ENCODE data around the gene CEACAM1.
"Not testable (repeated sequence)": the region's sequence is repeated elsewhere in the genome, so short reads cannot be mapped to it uniquely, and the experiment has no call there.

Gene CEACAM1

DNA sequence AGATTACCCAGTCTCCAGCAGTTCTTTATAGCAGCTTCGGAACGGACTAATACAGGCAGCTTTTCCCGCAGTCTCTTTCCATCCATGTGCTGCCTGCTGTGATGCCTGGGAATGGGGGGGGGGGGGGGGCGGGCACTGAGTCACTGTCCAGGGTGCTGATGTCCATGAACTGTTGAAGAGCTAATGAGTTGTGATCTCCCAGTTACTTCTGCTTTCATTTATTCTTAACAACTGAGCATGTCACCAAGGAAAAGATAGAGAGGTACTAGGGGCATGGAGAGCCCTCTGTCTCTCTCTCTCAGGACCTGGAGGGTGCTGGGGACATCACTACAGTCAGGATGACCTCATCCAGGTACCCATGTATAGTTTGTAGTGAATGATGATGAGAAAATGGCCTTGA lies 20.3 kb upstream of the CEACAM1 start:
- DNase-seq (ENCODE audit: low read depth), result no peak

DNA sequence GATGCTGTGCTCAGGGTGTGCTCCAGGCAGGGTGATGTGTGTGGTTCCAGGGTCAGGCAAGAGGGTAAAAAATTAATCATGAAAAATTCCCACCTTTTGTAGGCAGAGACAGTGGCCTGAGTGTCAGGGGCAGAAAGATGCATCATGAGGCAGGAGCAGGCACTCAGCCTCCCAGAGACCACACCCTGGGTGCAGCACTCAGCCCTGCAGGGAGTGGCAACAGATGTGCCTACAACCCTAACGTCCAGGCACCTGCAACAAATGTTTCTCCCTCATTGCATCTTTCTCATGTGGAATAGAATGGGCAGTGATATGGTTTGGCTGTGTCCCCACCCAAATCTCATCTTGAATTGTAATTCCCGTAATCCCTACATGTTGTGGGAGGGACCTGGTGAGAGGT lies 19.6 kb upstream of the CEACAM1 start:
- DNase-seq (ENCODE audit: low read depth), result no peak

DNA sequence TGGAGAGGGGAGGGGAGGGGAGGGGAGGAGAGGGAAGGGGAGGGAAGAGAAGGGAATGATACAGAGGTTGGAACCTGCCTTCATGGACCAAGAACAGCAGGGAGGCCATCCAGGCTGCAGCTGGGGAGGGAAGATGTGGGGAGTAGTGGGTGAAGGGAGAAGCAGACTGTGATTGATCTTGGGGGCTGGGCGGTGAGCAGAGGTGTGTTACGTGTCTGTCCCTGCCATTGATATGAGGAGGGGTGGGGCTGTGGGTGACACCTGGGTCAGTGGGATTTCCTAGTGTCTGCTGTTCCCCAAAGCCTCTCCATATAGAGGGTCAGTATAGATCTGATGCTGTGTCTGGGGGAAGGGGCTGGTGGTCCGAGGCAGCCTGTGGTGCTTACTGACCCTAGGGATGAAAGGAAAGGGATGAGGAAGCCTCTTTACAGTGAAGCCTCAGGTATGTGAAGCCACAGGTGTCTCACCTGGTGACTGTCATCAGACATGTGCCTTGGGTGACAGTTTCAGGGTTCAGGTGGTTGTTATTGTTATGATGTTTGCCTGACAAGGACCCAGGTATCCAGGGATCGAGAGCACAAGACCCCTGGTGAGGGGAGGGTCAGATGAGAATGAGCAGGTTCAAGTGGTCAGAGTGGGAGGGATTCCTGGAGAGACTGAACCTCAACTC lies 18.7 kb upstream of the CEACAM1 start:
- no peak for DNase-seq (ENCODE audit: low read depth)

DNA sequence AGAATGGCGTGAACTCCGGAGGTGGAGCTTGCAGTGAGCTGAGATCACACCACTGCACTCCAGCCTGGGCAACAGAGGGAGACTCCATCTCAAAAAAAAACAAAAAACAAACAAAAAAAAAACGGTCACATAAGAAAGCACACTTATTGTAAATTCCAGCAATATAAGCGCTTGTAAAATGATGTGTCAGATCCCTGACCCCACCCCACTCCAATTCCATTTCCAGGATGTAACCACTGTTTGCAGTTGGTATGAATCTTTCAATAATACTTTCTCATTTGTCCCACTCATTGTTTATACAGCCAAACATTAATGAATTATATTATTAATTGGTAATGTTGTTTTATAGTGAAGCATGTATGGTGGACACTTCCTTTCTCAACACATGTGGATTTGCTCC lies 15.9 kb upstream of the CEACAM1 start:
- no peak for DNase-seq (ENCODE audit: low read depth)

DNA sequence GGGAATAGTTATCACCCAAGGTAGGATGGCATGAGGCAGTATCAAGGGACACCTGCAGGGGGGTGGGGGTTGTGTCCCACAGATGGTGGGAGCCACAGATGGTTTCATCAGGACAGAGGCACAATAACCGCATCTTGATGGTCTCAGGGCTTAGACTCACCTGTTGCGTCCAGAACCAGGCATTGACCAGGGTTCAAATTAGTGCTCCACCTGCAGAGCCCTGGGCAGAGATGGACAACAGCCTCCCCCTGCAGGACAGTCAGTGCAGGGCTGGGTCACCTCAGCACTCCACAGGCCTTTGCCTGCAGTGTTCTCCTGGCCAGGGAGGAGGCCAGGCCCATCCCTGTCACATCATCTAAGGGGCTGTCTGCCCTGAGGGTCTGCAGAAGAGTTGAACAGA lies 14.5 kb upstream of the CEACAM1 start:
- no peak for DNase-seq (ENCODE audit: low read depth)

DNA sequence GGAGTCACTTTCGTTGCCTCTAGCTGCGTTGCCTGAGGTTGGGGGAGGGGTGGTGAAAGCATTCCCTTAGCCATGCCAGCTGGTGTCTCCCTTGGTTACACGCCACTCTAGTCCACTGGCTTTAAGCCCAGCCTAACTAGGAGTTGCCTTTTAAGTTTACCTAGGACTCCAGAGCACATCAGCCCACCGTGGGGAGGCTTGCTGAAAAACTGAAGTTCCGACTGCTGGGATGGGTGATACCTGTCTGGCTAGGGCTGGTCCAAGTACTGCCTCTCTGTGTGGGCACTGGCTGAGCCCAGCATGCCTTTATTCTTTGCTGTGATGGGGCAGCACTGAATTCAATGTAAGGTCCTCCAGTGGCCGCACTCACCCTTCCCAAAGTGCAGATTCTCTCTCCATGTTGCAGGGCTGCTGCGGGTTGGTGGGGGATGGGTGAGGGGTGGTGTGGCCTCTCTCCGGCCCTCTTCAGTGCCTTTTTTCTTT lies 11.8 kb upstream of the CEACAM1 start:
- DNase-seq (ENCODE audit: low read depth), result no peak

DNA sequence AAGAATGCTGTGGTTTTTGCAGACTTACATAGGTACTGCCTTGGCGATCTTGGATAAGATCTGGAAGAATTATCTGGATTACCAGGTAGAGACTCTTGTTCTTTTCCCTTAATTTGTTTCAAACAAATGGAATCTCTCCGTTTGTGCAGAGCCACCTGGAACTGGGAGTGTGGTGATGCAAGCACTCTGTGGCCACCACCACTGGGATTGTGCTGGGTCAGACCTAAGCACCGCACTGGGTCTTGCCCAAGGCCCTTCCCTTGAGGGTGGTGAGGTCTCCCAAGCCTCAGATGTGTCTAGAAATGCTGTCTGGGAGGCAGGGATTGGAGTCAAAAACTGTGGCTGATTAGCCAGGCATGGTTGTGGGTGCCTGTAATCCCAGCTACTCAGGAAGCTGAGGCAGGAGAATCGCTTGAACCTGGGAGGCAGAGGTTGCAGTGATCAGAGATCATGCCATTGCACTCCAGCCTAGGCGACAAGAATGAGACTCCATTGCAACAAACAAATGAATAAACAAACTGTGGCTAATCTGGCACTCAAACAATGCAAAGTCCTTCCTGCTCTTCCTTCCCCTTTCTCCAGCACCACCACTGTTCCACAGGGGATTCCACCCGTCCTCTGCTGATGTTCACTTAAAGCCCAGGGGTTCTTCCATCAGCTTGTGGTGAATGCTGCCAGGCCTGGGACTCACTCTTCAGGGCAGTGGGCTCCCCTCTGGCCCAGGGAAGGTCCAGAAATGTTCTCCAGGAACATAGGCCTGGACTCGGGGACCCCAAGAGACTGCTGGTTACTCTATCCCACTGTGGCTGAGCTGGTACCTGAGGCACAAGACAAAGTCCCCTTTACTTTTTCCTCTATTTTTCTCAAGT lies 10.8 kb upstream of the CEACAM1 start:
- DNase-seq (ENCODE audit: low read depth), result no peak

DNA sequence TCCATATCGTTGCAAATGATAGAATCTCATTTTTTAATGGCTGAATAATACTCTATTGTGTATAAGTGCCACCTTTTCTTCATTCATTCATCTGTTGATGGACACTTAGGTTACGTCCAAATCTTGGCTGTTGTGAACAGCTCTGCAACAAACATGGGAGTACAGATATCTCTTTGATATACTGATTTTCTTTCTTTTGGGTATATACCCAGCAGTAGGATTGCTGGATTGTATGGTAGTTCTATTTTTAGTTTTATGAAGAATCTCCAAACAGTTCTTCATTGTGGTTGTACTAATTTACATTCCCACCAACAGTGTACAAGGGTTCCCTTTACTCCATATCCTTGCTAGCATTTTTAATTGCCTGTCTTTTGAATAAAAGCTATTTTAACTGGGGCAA lies 7.0 kb upstream of the CEACAM1 start:
- DNase-seq (ENCODE audit: low read depth), result not testable (repeated sequence)

DNA sequence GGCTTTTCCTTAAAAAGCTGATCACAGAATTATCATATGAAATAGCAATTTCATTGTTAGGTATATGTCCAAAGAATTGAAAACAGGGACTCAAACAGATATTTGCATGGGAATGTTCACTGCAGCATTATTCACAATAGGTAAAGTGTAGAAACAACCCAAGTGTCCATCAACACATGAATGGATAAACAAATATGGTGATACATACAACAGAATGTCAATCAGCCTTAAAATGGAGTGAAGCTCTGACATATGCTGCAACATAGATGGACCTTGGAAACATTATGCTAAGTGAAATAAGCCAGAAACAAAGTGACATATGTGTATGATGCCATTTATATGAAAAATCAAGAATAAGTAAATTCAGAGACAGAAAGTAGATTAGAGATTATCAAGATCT lies 6.1 kb upstream of the CEACAM1 start:
- DNase-seq (ENCODE audit: low read depth), result no peak

DNA sequence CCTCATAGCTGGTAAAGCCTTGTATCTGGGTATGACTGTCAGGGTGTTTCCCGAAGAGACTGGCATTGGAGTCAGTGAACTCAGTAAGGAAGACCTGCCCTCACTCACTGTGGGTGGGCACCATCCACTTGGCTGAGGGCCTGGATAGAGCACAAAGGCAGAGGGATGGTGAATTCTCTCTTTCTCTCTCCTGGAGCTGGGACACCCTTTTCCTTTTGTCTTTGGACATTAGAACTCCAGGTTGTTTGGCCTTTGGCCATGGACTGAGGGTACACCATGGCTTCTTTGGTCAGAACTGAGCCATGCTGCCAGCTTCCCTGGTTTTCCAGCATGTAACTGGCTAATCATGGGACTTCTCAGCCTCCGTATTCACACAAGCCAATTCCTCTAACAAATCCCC lies 4.6 kb upstream of the CEACAM1 start:
- no peak for DNase-seq (ENCODE audit: low read depth)

DNA sequence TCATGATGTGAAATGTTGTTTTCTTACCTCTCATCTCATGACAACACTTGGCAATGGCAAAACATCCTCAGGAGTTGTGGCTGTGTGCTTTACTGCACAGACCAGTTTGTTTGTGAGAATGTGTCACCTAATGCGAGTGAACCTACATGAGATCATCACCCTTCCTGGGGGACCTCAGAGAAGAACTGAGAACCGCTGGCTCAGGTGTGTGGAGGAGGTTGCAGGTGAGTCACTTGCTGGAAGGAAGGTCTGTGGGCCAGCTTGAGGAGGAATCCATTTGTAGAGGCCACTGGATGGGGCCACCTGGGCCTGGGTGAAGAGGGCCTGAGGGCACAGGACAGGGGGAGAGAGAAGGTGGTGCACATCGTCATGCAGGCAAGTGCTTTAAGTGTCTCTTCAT lies 3.0 kb upstream of the CEACAM1 start:
- no peak for DNase-seq (ENCODE audit: low read depth)

DNA sequence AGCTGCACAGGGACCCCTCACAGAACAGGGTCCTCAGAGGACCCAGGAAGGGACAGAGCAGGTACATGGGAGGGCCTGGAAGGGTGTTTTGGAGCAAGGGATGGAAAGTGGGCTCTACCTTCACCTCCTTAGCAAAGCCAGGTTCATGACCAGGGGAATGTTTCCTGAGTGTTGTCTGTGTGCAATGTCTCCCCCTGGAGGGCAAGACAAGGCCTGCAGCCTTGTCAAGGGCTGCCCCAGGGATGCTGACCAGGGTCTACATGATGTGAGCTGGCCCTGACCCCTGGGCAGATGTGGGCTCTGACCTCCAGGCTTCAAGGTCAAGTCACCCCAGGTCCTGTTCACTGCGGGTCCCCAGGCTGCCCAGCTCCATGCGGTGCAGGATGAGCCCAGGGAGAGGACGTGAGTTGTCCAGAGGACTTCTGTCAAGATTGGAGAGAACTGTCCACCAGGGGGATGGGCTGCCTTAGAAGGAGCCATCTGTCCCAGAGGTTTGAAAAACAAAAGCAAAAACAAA lies 1.0 kb upstream of the CEACAM1 start:
- DNase-seq (ENCODE audit: low read depth), result peak; percentile 46

DNA sequence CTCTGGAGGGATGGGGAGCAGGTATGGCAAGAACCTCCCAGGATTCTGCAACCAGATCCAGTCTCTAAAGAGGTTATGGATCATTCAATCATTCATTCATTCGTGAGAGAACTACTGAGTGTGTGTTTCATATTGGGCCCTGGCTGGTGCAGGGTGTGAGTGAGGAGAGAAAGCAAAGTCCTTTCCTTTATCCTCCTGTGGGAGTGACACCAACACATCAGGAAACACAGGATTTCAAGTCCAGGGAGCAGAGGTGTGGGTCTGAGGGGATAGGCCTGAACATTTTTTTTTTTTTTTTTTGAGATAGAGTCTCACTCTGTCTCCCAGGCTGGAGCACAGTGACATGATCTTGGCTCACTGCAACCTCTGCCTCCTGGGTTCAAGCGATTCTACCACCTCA lies 3.3 kb downstream of the CEACAM1 start:
- no peak for DNase-seq (ENCODE audit: low read depth)

DNA sequence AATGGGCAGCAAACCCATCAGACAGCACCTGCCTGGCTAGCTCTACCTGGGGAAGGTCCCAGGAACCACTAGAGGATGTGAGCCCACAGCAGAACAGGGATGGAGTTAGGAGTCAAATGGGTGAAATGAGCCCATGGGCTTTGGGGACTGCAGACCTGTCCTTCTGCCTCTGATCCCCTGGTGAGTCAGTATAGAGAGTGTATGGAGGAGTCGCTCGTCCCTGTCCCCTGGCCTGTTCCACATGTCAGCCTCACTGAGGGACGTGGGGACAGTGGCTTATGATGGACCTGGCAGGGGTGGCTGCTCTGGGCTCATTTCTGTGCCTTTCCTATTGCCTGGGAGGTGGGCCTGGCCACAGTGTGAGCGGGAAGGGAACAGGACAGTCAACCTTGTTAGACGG lies 4.0 kb downstream of the CEACAM1 start:
- no peak for DNase-seq (ENCODE audit: low read depth)

DNA sequence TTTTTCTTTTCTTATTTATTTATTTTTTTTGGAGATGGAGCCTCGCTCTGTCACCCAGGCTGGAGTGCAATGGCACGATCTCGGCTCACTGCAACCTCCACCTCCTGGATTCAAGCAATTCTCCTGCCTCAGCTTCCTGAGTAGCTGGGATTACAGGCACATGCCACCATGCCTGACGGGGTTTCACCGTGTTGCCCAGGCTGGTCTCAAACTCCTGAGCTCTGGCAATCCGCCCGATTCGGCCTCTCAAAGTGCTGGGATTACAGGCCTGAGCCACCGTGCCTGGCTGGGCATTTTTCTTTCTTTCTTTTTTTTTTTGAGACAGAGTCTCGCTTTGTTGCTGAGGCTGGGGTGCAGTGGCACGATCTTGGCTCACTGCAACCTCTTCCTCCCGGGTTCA lies 6.0 kb downstream of the CEACAM1 start:
- not testable (repeated sequence) for DNase-seq (ENCODE audit: low read depth)

DNA sequence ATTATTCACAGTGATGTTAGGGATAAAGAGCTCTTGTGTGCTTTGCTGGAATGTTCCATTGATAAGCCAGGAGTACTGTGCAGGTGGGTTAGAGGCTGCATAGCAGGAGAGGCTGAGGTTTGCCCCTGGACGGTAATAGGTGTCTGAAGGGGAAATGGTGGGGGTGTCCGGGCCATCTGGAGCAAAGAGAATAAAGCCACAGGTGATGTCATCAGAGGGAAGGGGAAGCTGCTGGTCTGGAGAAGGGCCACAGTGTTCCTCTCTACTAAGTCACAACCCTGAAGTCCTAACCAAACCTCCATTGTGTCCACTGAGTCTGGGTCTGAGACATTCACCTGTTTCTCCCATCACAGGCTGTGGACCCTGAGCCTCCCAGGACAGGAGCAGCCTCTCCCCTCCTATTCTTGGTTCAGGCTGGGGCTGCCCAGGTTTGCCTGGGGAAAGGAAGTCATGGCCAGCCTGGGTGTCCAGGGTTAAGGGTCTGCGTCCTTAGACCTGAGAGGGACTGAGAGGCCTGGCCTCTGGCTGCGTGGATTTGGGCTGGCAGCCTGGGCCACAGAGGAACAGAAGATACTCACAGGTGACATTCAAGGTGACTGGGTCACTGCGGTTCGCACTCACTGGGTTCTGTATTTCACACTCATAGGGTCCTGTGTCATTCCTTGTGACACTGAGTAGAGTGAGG lies 6.8 kb downstream of the CEACAM1 start:
- no peak for DNase-seq (ENCODE audit: low read depth)

DNA sequence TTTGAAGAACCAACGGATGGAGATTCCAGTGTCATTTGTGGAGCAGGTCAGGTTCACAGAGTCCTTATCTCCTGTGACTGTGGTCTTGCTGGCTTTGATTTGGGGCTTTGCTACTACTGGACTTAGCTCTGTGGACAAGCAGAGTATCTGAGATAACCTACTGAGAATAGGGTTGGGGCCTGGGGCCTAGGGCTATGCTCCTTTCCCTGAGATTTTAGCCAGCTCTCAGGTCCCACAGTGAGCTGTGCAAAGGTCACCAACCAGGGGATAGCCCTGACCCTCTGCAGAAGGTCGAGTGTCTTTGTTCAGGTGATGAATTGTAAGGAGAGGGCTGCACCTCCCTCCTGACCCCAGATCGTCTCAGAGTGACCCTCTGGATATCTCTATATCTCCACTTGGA lies 9.2 kb downstream of the CEACAM1 start:
- no peak for DNase-seq (ENCODE audit: low read depth)

DNA sequence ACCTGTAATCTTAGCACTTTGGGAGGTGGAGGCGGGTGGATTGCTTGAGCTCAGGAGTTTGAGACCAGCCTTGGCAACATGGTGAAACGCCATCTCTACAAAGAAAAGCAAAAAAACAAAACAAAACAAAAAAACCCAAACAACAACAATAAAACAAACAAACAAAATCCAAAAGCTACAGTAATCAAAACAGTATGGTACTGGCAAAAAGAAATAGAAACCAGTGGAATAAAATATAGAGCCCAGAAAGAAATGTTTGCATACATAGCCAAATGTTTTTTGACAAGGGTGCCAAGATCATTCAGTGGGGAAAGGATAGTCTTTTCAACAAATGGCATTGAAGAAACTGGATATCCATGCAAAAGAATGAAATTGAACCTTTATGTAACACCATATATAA lies 11.5 kb downstream of the CEACAM1 start:
- DNase-seq (ENCODE audit: low read depth), result no peak

DNA sequence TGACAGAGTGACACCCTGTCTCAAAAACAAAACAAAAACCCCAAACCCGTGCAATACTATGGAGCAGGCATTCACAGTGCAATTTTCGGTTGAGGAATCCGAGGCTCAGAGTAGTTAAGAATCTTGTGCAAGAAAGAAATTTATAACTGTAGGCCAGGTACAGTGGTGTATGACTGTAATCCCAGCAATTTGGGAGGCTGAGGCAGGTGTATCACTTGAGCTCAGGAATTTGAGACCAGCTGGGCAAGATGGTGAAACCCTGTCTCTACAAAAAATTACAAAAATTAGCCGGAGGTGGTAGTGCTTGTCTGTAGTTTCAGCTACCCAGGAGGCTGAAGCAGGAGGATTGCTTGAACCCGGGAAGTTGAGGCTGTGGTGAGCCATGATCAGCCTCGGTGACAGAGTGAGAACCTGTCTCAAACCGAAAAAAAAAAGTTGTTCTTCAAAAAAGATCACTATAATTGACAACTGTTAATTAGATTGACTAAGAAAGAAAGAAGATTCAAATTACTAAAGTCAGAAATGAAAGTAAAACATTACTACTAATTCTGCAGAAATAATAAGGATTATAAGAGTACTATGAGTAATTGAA lies 12.9 kb downstream of the CEACAM1 start:
- DNase-seq (ENCODE audit: low read depth), result no peak

DNA sequence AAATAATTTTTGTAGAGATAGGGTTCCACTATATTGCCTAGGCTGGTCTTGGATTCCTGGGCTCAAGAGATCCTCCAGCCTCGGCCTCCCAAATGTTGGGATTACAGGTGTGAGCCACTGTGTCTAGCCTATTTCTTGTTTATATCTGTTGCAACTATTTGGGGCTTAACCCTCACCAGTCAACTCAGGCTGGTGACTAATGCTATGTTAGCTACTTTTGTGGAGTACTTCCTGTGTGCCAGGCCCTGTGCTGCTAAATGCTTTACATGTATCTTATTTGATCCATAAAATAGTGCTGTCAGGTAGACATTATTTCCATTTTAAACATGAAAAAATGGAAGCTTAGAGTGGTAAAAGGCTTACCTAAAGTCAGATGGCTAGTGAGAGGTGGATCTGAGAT lies 13.8 kb downstream of the CEACAM1 start:
- DNase-seq (ENCODE audit: low read depth), result no peak

DNA sequence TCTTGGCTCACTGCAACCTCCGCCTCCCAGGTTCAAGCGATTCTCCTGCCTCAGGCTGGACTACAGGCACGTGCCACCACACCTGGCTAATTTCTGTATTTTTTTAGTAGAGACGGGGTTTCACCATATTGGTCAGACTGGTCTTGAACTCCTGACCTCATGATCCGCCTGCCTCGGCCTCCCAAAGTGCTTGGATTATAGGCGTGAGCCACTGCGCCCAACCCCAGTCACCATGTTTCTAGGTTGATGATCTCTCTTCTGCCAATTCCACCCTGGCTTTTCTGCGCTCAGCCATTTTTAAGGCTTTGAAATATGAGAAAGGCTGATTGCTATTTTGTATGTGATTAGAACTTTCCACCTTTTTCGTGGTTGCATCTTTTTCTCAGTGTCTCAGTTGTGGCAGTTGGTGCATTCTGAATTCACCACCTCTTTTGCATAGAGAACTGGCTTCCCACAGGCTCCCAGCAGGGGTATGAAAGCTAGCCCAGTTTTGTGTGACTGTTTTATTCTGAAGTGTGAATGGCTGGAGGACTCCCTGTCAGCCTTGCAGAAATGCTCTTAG lies 15.5 kb downstream of the CEACAM1 start:
- no peak for DNase-seq (ENCODE audit: low read depth)

DNA sequence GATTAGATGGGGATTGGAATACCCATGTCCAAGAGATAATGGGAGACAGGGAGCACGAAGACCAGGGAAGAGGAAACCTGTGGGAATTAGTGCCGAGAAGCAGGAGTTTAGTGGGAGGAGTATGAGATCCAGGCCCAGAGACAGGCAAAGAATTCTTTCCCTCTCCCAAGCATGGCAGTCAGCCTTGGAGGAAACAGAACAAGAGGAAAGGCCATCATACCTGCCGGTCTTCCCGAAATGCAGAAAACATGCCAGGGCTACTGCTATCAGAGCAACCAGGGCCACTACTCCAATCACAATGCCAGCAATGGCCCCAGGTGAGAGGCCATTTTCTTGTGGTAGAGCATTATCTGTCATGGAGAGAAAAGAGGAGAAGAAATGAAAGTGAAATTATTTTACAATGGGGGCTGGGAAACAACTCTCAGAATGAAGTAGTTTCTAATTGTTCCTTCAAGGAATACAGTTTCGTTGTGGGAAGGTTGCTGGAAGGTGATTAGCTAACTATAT lies 16.1 kb downstream of the CEACAM1 start:
- DNase-seq (ENCODE audit: low read depth), result no peak
